Stimulated activated naive B cell treated with anti-CD40 and anti-IgM and Interleukin-4, amounts not matched to agents 10 μg/mL and 1 μg/mL and 100 μg/mL, for 72 hours (primary cell): Measurements from ENCODE around the gene SFXN3.

Experiments used
- ATAC-seq, 2 donors: fragments of 150-1000 bp; cut with Tn5 transposase; replicated peaks; 2 replicates each; pipeline ENCODE4 v1.10.0; 2021; ENCODE audit warnings: moderate library complexity in 1 of 2
- DNase-seq: peaks from one replicate; pipeline ENCODE4 v3.0.0; 2021
- H3K27ac Mint-ChIP-seq: one replicate; pipeline ENCODE4 v1.8.0; 2022; ENCODE audit warnings: mild to moderate bottlenecking, mixed read lengths
- H3K27me3 Mint-ChIP-seq, 2 donors: one replicate each; pipeline ENCODE4 v1.8.0; 2022; ENCODE audit warnings: mixed read lengths in 2 of 2
- H3K36me3 Mint-ChIP-seq, 2 donors: one replicate each; pipeline ENCODE4 v1.8.0; 2022; ENCODE audit warnings: mixed read lengths in 2 of 2, mild to moderate bottlenecking in 1 of 2
- H3K4me1 Mint-ChIP-seq, 2 donors: one replicate each; pipeline ENCODE4 v1.8.0; 2022; ENCODE audit warnings: mixed read lengths in 2 of 2, mild to moderate bottlenecking in 1 of 2
- H3K4me3 Mint-ChIP-seq, 2 donors: one replicate each; pipeline ENCODE4 v1.8.0; 2022; ENCODE audit warnings: mild to moderate bottlenecking in 2 of 2, mixed read lengths in 2 of 2, moderate library complexity in 1 of 2
- H3K9me3 Mint-ChIP-seq, 2 donors: one replicate each; pipeline ENCODE4 v1.8.0; 2022; ENCODE audit warnings: mixed read lengths in 2 of 2, mild to moderate bottlenecking in 1 of 2

Gene SFXN3

GRCh38 chr10:100996678-100997359, 34.2 kb upstream of the SFXN3 start:
- Mint-ChIP-seq H3K9me3 (no peaks in the 10 kb centered on the region), H3K27me3 (no peaks in the 10 kb centered on the region), H3K27ac (peak overlapping the region; percentile 96), H3K36me3 (peaks cover 16 to 20% of the 10 kb centered on the region in 2 donors), H3K4me3 (peak overlapping the region; percentile 82 to 84), H3K4me1 (peaks cover 26 to 46% of the 10 kb centered on the region in 2 donors)
- no peak for DNase-seq
- ATAC-seq, result peak; percentile 12 to 24

- Mint-ChIP-seq H3K27me3 (no peaks in the 10 kb centered on the region), H3K36me3 (peaks cover 14 to 20% of the 10 kb centered on the region in 2 donors)
These were observed 33.5 kb upstream of the SFXN3 start for GRCh38 chr10:100997360-100998182.

GRCh38 chr10:100998183-100998990, 32.6 kb upstream of the SFXN3 start:
- Mint-ChIP-seq H3K4me3 (peak overlapping the region; percentile 82 to 84), H3K9me3 (no peaks in the 10 kb centered on the region), H3K27ac (peak overlapping the region; percentile 90), H3K4me1 (peaks cover 26 to 42% of the 10 kb centered on the region in 2 donors), H3K36me3 (peaks cover 12 to 14% of the 10 kb centered on the region in 2 donors), H3K27me3 (no peaks in the 10 kb centered on the region)
- ATAC-seq (peak; percentile 43 to 46), DNase-seq (peak; percentile 46)

More at GRCh38 chr10:100997360-100998182, 33.5 kb upstream of the SFXN3 start:
- H3K27ac Mint-ChIP-seq, result peak overlapping the region; percentile 90
- ATAC-seq (peak; percentile 36 to 49), DNase-seq (peak; percentile 68)
- H3K4me3 Mint-ChIP-seq, result peak overlapping the region; percentile 82 to 84
- peaks cover 26 to 46% of the 10 kb centered on the region in 2 donors for H3K4me1 Mint-ChIP-seq
- no peaks in the 10 kb centered on the region for H3K9me3 Mint-ChIP-seq

GRCh38 chr10:100998991-100999741, 31.9 kb upstream of the SFXN3 start:
- Mint-ChIP-seq H3K4me1 (peaks cover 26 to 39% of the 10 kb centered on the region in 2 donors), H3K27ac (peak overlapping the region; percentile 90), H3K4me3 (peak overlapping the region; percentile 82 to 84), H3K9me3 (no peaks in the 10 kb centered on the region), H3K36me3 (peaks cover 10 to 16% of the 10 kb centered on the region in 2 donors), H3K27me3 (no peaks in the 10 kb centered on the region)
- ATAC-seq (peak; percentile 69 to 71), DNase-seq (peak; percentile 70)

- Mint-ChIP-seq H3K27ac (peak within 1 kb of the TSS; percentile 90), H3K9me3 (no peaks in the 10 kb centered on the region), H3K4me3 (peak within 1 kb of the TSS; percentile 84), H3K27me3 (no peaks in the 10 kb centered on the region), H3K4me1 (peaks cover 26 to 34% of the 10 kb centered on the region in 2 donors), H3K36me3 (peaks cover 10 to 12% of the 10 kb centered on the region in 2 donors)
- DNase-seq (no peak), ATAC-seq (peak in 1 of 2 donors; percentile 10)
These were observed 31.3 kb upstream of the SFXN3 start, which contains the start of gene LZTS2 for GRCh38 chr10:100999742-101000126. Gene LZTS2 (plus strand): TSS chr10:100999808. CDS start chr10:101002539, 2,731 bp downstream.

- no peaks in the 10 kb centered on the region for H3K27me3 Mint-ChIP-seq
- no peak for DNase-seq
- H3K4me1 Mint-ChIP-seq, result peaks cover 26 to 34% of the 10 kb centered on the region in 2 donors
- H3K4me3 Mint-ChIP-seq, result peak overlapping the region; percentile 61 to 84
- ATAC-seq, result no peak
- peak overlapping the region; percentile 84 for H3K27ac Mint-ChIP-seq
- H3K36me3 Mint-ChIP-seq, result peaks cover 13 to 15% of the 10 kb centered on the region in 2 donors
- H3K9me3 Mint-ChIP-seq, result no peaks in the 10 kb centered on the region
These were observed 30.7 kb upstream of the SFXN3 start for GRCh38 chr10:101000127-101000914.

- H3K36me3 Mint-ChIP-seq, result peaks cover 14 to 16% of the 10 kb centered on the region in 2 donors
- ATAC-seq (no peak), DNase-seq (no peak)
- no peaks in the 10 kb centered on the region for H3K9me3 Mint-ChIP-seq
- peaks cover 26 to 34% of the 10 kb centered on the region in 2 donors for H3K4me1 Mint-ChIP-seq
- peak overlapping the region; percentile 61 to 84 for H3K4me3 Mint-ChIP-seq
- H3K27me3 Mint-ChIP-seq, result no peaks in the 10 kb centered on the region
- peak overlapping the region; percentile 1 for H3K27ac Mint-ChIP-seq
These were observed 29.9 kb upstream of the SFXN3 start for GRCh38 chr10:101000915-101001658.

- Mint-ChIP-seq H3K4me1 (peaks cover 22 to 28% of the 10 kb centered on the region in 2 donors), H3K27ac (no peak overlapping the region), H3K9me3 (no peaks in the 10 kb centered on the region), H3K27me3 (no peaks in the 10 kb centered on the region), H3K4me3 (no peak overlapping the region), H3K36me3 (peaks cover 12 to 19% of the 10 kb centered on the region in 2 donors)
- DNase-seq (no peak), ATAC-seq (no peak)
These were observed 29.4 kb upstream of the SFXN3 start for GRCh38 chr10:101001659-101002035.

GRCh38 chr10:101002456-101002855, 28.6 kb upstream of the SFXN3 start:
- DNase-seq (no peak), ATAC-seq (no peak)
- Mint-ChIP-seq H3K9me3 (no peaks in the 10 kb centered on the region), H3K4me1 (peaks cover 21 to 27% of the 10 kb centered on the region in 2 donors), H3K27me3 (no peaks in the 10 kb centered on the region), H3K27ac (no peak overlapping the region), H3K36me3 (peaks cover 12 to 19% of the 10 kb centered on the region in 2 donors), H3K4me3 (no peak overlapping the region)

GRCh38 chr10:101003639-101004206, 27.3 kb upstream of the SFXN3 start:
- Mint-ChIP-seq H3K27ac (peak overlapping the region; percentile 42), H3K4me3 (no peak overlapping the region), H3K9me3 (no peaks in the 10 kb centered on the region), H3K4me1 (peaks cover 13 to 17% of the 10 kb centered on the region in 2 donors), H3K36me3 (peaks cover 12 to 19% of the 10 kb centered on the region in 2 donors), H3K27me3 (no peaks in the 10 kb centered on the region)
- ATAC-seq (no peak), DNase-seq (no peak)

- H3K27ac Mint-ChIP-seq, result no peak overlapping the region
- H3K36me3 Mint-ChIP-seq, result peaks cover 12 to 19% of the 10 kb centered on the region in 2 donors
- ATAC-seq, result no peak
- peaks cover 9% of the 10 kb centered on the region in 2 donors for H3K4me1 Mint-ChIP-seq
- H3K27me3 Mint-ChIP-seq, result no peaks in the 10 kb centered on the region
- no peak overlapping the region for H3K4me3 Mint-ChIP-seq
- H3K9me3 Mint-ChIP-seq, result no peaks in the 10 kb centered on the region
- no peak for DNase-seq
These were observed 25.7 kb upstream of the SFXN3 start for GRCh38 chr10:101005361-101005760.
